Caki2 (cell line): ENCODE measurements around the gene MRAP2. TPM values are rescaled to one million over a fixed set of nuclear protein-coding genes. Genes with fewer than 3 reads are reported as not detected.
A peak's percentile ranks its signal among the peaks of the same experiment; 100 is the strongest.
"Not testable (repeated sequence)": the region's sequence is repeated elsewhere in the genome, so short reads cannot be mapped to it uniquely, and the experiment has no call there.

Source experiments
- DNase-seq: peaks from one replicate; pipeline ENCODE4 v3.0.0-alpha.2; 2015; ENCODE audit warnings: low read depth
- in situ Hi-C: cut with HindIII; loops from 2 replicates; pipeline ENCODE4 v1.10.0; 2016; ENCODE audit warnings: low sequenced_read_pairs, low pct_unique_long_range_greater_than_20kb, mixed read lengths
- total RNA-seq: library from RNA; depleted of rRNA; stranded (reverse); fragments of >200 nt; shearing (Covaris generic); gene quantifications from 2 replicates; pipeline ENCODE4 v1.2.3, GENCODE V29; 2014; ENCODE audit warnings: low replicate concordance; rRNA removed

MRAP2 gene
- total RNA-seq, 1 experiment from 2014 or later = 0.10 TPM

DNA sequence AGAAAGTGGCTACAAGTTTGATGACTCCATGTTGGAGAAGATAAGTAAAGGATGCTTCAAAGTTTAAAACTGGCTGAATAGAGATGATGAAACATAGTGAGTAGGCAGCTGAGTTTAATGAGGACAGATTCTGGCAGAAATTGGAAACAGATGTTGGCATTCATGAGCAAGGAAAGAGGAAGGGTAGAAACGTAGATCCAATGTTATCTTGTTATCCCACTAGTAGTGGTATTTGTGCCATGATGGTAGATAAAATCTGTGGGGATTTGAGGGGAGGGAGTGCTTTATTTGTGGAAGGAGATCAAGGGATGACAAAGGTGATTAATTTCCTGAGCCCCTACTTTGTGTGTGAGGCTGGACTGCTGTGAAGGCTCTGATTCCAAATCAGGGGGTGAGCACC is 69.5 kb downstream of the MRAP2 start:
- in situ Hi-C loops = no loop called here
- DNase-seq = no peak

DNA sequence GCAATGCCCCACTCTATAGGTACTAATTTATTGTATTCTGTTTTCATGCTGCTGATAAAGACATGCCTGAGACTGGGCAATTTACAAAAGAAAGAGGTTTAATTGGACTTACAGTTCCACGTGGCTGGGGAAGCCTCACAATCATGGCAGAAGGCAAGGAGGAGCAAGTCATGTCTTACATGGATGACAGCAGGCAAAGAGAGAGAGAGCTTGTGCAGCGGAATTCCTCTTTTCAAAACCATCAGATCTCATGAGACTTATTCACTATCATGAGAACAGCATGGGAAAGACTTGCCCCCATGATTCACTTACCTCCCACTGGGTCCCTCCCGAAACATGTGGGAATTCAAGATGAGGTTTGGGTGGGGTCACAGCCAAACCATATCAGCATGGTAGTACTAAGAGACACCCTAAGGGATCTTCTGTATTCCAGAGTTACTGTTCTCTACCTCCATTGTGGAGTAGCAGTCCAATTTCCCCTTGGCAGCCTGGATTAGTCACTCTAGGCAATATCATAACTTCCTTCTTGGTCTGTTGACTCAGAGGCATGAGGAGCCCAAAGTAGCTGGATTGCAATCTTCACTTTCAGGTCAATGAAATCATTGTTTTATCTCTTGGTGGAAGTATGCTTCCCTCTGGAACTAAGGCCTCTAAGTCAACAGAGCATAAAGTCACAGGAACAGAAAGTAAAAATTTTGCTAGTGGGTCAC is 71.8 kb downstream of the MRAP2 start:
- in situ Hi-C loops = not testable (repeated sequence)
- peak; percentile 50 for DNase-seq

DNA sequence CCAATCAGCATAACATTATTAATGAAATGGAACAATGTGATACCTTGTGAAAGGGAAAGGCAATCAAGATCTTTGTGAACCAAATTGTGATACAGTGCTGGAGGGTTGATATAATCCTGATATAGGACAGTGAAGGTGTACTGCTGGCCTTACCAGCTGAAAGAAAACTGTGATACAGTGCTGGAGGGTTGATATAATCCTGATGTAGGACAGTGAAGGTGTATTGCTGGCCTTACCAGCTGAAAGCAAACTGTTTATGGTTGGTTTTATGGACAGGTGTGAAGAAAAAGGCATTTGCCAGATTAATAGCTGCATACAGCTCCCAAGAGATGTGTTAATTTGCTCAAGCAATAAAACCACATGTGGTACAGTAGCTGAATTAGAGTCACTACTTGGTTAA is 73.9 kb downstream of the MRAP2 start:
- no peak for DNase-seq
- in situ Hi-C loops = no loop called here

DNA sequence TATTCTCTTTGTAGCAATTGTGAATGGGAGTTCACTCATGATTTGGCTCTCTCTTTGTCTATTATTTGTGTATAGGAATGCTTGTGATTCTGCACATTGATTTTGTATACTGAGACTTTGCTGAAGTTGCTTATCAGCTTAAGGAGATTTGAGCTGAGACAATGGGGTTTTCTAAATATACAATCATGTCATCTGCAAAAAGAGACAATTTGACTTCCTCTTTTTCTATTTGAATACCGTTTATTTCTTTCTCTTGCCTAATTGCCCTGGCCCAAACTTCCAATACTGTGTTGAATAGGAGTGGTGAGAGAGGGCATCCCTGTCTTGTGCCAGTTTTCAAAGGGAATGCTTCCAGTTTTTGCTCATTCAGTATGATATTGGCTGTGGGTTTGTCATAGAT is 77.8 kb downstream of the MRAP2 start:
- in situ Hi-C loops, DNase-seq: not testable (repeated sequence)

DNA sequence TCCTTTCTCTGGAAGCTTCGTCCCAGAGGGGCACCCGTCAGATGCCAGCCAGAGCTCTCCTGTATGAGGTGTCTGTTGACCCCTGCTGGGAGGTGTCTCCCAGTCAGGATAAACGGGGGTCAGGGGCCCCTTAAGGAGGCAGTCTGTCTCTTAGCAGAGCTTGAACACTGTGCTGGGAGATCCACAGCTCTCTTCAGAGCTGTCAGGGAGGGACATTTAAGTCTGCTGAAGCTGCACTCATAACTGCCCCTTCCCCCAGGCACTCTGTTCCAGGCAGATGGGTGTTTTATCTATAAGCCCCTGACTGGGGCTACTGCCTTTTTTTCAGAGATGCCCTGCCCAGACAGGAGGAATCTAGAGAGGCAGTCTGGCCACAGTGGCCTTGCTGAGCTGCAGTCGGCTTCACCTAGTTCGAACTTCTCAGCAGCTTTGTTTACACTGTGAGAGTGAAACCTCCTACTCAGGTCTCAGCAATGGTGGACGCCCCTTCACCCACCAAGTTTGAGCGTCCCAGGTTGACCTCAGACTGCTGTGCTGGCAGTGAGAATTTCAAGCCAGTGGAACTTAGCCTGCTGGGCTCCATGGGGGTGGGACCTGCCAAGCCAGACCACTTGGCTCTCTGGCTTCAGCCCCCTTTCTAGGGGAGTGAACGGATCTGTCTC is 81.5 kb downstream of the MRAP2 start:
- DNase-seq, in situ Hi-C loops: not testable (repeated sequence)

DNA sequence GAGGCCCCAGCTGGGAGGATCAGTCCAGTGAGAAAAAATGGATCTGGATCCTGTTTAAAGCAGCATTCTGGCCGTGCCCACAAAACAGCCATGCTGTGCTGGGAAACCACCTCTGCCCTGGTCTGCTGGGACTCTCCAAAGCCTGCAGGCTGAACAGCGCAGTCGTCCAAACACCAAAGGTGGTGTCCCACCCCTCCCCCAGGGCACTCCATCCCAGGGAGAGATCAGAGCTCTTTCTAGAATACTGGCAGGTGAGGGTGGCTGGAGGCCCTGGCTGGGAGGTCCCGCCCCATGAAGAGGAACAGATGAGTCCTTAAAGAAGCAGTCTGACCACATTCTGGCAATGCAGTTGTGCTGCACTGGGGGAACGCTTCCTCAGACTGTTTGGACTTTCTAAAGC is 84.6 kb downstream of the MRAP2 start:
- in situ Hi-C loops = no loop called here

DNA sequence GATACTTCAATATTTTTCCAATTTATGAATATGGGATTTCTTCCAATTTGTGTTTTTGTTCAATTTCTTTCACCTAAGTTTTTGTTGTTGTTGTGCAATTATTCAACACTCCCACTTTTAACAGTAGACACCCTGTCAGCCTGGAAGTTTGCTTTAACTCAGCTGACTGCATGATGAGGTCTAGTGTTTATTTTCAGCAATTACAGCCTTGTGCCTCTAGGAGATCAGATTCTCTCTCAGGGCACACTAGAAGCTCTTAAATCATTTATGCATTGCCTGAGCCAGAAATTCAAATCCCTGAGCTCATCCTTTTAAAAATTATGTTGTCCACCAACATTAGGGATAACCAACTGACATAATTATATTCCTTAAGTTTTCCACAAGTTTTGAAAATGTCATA is 85.7 kb downstream of the MRAP2 start:
- DNase-seq = no peak
- in situ Hi-C loops = no loop called here

More for the DNA sequence above, 84.6 kb downstream of the MRAP2 start:
- DNase-seq = no peak

DNA sequence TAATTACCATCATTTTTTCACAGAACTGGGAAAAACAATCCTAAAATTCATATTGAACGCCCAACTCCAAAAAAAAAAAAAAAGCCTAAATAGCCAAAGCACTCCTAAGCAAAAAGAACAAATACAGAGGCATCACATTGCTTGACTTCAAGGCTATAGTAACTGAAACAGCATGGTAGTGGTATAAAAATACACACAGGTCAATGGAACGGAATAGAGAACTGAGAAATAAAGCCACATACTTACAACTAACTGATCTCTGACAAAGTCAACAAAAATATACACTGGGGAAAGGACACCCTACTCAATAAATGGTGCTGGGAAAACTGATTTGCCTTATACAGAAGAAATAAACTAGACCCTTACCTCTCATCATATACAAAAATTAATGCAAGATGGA is 89.6 kb downstream of the MRAP2 start:
- in situ Hi-C loops = no loop called here
- DNase-seq = no peak

DNA sequence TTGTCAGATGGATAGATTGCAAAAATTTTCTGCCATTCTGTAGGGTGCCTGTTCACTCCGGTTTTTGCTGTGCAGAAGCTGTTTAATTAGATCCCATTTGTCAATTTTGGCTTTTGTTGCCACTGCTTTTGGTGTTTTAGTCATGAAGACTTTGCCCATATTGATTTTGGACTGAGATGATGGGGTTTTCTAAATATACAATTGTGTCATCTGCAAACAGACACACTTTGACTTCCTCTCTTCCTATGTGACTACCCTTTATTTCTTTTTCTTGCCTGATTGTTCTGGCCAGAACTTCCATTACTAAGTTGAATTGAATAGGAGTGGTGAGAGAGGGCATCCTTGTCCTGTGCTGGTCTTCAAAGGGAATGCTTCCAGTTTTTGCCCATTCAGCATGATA is 96.0 kb downstream of the MRAP2 start:
- DNase-seq, in situ Hi-C loops: not testable (repeated sequence)

DNA sequence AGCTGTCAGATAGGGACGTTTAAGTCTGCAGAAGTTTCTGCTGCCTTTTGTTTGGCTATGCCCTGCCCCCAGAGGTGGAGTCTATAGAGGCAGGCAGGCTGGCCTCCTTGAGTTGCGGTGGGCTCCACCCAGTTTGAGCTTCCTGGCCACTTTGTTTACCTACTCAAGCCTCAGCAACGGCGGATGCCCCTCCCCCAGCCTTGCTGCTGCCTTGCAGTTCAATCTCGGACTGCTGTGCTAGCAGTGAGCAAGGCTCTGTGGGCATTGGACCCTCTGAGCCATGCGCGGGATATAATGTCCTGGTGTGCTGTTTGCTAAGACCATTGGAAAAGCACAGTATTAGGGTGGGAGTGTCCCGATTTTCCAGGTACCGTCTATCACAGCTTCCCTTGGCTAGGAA is 99.8 kb downstream of the MRAP2 start:
- in situ Hi-C loops, DNase-seq: not testable (repeated sequence)

DNA sequence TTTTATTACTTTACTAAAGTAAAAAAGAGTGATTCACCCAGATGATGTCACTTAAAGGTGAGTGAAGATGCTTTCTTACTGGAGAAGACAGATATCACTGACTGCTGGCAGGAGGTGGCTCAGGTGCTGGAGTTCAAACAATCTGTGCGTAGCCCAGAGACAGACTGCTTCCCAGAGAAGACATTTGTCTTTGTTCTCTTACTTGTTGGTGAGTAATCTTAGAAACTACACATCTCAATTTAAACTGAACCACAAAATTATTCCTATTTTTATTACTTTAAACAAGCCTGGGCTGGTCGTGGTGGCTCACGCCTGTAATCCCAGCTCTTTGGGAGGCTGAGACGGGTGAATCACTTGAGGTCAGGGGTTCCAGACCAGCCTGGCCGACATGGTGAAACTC is 101.7 kb downstream of the MRAP2 start:
- DNase-seq = no peak
- in situ Hi-C loops = no loop called here

DNA sequence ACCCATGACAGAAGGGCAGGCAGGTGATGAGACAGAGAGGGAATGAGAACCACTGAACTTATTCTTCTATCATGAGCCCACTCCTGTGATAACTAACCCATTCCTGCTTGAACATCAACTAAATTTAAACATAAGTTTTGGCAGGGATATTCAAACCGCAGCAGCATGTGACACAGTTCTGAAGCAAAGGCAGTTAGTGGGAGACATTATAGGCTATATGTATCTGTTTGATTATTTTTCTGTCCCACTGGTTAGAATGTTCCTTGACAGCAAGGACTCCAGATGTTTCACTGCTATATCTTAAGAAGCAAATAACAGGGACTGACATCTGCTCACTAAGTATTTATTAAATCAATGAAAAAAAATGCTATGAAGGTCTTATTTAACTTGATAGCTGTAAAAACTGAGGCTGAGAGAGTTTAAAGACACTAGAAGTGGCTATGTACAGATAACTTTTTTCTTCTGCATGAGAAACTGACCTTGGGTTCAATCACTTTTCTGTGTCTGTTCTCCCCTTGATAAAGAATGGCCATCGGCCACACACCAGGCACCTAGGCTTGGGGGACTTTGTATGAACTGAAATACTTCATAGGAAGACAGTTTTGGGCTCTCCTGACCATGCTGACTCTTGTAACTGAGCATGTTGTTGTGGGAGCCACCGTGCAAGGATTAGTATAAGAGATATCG is 102.9 kb downstream of the MRAP2 start:
- no peak for DNase-seq
- in situ Hi-C loops = no loop called here

DNA sequence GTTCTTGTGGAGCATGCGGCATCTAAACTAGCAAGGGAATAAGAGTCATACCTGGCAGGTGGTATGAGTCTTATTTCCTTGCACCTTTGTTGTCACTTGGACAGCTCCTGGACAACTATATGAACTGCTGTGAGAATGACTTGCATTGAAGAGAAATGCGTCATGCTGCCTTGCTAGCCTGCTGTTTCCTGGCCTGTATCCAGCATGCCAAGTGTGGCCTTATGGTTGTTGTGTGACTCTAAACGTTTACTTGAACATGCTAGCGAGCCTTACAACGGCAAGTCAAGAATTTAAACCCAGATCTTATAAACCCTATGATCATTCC is 103.4 kb downstream of the MRAP2 start:
- no peak for DNase-seq
- in situ Hi-C loops = no loop called here

DNA sequence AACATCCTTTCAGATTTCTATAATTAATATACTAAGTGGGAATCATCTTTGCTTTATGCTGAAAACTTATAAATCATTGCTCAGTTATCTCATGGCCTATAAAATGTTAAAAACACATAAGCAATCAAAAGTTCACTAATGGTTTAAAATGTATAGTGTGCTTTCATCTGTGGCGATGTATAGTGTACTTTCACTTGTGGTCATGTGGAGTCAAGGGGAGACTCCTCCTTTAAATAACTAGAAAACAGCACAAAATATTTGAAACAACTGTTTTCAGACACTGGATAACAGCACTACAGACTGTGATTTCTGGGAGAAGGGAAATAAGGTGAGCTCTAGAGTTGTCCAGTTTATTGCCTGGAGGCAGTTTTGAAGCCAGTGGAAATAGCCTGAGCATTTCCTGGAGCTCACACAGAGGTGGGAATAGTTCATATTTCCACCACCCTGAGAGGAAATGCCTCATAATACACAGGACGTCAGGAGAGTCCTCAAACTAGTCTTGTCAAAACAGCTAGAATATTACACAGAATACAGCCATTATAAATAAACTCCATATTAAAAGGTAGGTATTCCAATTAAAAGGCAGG is 104.5 kb downstream of the MRAP2 start:
- in situ Hi-C loops = no loop called here
- DNase-seq = no peak

DNA sequence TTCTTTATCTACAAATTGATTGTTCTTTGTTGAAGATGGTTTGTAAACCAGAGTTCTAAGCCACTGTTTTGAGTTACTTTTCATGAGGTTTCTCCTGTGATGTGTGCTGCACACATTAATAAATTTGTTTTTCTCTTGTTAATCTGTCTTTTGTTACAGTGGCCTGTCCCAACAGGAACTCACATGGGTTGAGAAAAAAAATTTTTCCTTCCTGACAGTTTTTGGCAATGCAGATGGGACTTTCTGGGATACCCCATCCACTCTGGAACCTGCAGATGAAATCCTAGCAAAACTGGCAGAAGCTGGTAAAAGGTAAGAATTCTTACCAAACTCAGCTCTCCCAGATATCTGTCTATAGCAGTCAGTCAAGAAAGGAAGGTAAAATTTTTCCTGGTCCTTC is 105.7 kb downstream of the MRAP2 start:
- no peak for DNase-seq
- in situ Hi-C loops = no loop called here

Other genes with a start within 250 kb of the MRAP2 start
- gene RIPPLY2, start 180.4 kb upstream of the MRAP2 start, total RNA-seq = not detected in 2 replicates
- gene CYB5R4, start 174.1 kb upstream of the MRAP2 start, total RNA-seq = 22.6 and 24.8 TPM in 2 replicates
- gene CEP162, start 193.9 kb downstream of the MRAP2 start, total RNA-seq = 3.1 and 3.5 TPM in 2 replicates